DOHH2 (cell line): ENCODE measurements around the gene ARNT2.

Source experiments
- EZH2phosphoT487 ChIP-seq: fragments of 200-600 bp; sonication (generic); IDR thresholded peaks from 2 replicates; pipeline ENCODE4 v1.6.1; 2017; ENCODE audit warnings: borderline replicate concordance, mild to moderate bottlenecking, antibody characterized with exemption, low read length, moderate library complexity, mixed read lengths
- TF ChIP-seq, protein P1 (sequence below): fragments of 200-600 bp; sonication (generic); IDR thresholded peaks from one replicate; pipeline ENCODE4 v1.5.1; 2014; ENCODE audit warnings: antibody characterized with exemption, mild to moderate bottlenecking, low read depth, low read length; ENCODE audit not compliant: poor library complexity, severe bottlenecking

DNA sequence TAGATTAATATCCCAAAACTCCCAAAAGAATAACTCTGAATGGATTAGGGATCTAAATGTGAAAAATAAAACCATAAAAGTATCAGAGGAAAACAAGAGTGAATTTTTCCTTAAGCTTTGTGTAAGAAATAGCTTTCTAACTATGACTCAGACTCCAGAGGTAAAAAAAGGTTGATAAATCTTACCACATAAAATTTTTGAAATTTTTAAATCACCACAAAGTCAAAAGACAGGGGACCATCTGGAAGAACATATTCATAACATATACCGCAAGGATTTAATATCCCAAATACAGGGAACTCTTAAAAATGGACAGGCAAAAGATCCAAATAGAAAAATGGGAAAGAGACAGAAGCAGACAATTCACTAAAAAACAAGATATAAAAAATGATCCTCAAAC, 145.0 kb downstream of the ARNT2 start:
- TF ChIP-seq, protein P1, sequence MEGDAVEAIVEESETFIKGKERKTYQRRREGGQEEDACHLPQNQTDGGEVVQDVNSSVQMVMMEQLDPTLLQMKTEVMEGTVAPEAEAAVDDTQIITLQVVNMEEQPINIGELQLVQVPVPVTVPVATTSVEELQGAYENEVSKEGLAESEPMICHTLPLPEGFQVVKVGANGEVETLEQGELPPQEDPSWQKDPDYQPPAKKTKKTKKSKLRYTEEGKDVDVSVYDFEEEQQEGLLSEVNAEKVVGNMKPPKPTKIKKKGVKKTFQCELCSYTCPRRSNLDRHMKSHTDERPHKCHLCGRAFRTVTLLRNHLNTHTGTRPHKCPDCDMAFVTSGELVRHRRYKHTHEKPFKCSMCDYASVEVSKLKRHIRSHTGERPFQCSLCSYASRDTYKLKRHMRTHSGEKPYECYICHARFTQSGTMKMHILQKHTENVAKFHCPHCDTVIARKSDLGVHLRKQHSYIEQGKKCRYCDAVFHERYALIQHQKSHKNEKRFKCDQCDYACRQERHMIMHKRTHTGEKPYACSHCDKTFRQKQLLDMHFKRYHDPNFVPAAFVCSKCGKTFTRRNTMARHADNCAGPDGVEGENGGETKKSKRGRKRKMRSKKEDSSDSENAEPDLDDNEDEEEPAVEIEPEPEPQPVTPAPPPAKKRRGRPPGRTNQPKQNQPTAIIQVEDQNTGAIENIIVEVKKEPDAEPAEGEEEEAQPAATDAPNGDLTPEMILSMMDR = no peak
- no peak for TF ChIP-seq EZH2phosphoT487
